GM21723 (cell line): Measurements from ENCODE around the gene RAD18.

Experiments used
- ATAC-seq: cut with Tn5 transposase; IDR thresholded peaks from one replicate; pipeline ENCODE4 v1.9.1; 2021; ENCODE audit warnings: mild to moderate bottlenecking, moderate library complexity; ENCODE audit not compliant: unreplicated experiment

RAD18 gene

DNA sequence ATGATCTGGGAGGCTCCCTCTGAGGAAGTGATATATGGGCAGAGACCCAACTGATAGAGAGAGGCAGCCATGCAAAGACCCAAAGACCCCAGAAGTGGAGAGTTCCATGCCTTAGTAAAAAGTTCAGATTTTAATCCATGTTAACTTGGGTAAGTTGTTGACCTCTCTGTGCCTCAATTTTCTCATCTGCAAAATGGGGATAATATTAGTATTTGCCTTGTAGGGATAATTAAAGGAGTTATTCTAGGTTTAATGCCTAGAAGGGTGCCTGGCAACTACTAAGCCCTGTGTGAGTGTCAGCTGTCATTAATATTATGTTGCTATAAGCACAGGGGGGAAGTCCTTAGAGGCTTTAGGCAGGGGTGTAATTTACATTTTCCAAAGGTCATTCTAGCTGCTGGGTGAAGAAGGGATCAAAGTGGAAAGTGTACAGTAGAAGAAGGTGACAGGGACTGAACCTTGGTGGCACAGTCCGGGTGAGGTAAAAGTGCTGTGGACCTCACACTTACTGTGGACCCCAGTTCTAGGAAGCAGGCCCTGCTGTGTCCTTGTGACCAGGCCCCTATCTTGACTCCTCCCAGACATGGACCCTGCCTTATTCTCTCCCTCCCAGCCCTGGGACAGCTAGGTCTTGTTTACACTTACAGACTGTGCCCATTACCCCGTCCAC, 3.0 kb upstream of the RAD18 start:
- ATAC-seq = no peak

DNA sequence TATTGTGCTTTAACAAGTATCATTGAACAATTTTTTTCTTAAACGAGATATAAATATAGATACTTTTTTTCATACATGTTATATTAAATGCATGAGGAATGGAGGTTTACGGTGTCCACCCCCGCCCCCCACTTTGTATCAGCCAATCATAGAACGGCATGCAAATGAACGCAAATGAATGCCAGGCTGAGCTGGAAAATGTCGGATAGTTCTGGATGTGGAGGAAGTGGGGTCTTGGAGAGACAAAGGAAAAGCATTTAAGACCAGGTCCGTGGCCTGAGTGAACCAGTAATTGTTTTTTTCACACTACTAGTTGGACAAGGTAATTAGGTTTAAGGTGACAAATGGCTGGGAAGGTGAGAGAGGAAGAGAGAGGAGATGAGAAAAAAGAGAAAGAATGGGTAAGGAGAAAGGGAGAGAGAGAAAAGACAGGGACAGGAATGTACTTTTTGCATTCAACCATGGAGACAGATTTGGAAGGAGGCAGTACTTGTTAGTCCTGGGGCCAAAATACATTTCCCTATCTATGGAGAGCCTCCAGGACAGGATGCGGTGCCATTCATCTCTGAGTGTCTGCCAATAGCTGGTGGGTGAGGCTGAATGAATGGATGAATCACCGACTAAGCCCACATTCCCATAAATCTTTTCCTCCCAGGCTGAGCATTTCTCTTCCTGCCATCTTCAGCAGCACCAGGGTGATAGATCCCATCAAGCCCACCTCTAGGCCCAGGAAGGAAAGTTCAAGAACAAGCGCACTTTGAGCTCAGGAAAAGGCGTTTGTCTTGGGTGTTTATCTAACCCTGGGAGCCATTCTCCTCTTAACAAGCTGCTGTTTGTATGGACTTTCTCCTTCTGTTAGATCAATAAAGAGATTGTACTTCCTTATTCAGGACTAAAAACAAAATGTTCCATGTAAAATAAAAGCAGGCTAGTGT, 1.4 kb upstream of the RAD18 start:
- no peak for ATAC-seq

DNA sequence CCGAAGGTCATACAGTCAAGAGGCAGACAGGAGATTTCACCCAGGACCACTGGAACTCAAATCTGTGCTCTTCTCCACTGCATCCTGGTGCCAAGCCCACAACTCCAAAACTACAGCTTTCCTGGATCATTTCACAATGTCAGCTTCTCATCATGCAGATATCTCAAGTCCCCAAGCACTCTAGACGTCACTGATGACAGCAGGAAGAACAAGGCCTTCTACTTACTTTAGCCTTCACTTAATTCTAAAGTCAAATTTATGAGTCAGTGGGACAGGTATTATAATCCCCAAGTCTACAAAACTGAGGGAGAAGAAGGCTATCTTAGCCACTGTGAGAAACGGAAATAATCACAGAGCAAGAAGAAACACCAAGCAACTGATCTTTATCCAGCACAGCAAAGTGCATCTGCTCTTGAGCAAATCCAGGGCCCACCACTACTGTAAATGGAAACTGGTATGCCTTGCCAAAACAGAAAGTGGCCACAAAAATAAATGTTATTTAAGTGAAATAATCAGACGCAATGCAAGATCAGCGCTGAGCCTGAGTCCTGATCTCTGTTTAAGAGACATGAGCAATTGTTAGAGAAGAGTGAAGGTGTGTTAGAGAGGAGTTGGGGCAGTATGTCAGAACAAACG, 928 bp downstream of the RAD18 start:
- no peak for ATAC-seq

DNA sequence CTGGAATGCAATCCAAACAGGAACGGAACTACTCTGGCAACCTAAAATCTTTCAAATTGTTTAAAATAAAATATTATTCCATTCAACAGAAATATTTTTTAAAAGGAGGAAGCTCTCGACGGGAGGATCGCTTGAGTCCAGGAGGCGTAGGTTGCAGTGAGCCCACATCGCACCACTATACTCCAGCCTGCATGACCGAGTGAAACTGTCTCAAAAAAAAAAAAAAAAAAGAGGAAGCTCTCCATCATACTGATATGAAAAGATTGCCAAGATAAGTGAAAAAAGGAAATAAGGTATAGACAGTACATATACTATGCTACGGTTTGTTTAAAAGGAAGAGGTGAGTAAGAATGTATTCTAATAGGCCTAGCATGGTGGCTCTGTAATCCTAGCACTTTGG, 3.6 kb downstream of the RAD18 start:
- no peak for ATAC-seq

DNA sequence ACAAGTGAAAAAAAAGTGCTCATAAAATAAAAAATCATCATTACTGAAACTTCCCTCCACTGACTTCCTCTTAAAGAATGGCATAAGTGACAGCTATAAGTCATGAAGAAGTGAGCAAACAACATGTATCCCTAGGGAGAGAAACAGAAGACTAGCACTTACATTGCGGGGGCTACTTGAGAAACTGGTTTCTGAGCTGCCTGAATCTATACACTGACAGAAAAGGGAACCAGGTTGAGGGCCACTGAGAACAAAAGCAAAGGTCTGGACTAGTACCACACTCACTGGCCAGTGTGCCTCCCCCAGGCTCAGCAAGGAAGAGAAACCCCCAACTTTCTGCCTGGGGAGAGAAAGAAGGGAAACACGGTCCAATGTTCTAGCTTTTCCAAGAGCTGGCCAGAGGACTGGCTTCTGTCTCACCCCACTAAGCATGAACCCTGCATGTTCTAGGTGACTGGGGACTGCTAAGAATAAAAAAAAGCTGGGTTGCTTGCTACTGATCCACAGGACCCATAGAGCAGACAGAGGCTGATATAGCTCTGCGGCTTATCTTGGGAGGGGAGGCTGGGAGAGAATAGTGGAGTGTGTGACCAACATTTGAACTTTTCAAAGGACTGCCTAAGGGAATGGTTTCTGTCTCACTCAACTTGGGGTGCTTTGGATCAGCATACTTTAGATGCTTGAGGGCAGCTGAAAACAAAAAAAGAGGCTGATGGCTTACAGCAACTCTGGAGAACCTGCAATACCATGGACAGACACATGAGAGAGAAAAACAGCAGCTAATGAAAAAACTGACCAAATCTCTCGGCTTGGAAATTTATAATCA, 8.1 kb downstream of the RAD18 start:
- ATAC-seq = peak; percentile 83

DNA sequence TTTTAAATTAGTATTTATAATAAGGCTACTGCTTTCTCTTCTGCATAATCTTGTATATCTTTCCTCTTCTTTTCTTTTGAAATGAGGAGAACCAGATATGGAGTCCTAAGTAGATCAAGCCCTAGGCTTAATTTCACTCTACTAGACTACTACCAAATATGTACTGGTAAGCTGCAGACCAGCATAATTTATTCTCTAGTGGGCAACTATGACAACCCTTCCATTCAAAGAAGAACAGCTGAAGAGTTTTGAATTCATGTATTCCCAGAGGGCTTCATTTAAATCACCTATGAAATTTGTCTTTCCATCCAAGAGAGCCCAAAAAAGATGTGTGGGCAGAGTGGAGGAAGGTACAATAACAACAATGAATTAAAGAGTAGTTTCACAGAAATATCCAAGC, 10.0 kb downstream of the RAD18 start:
- no peak for ATAC-seq

DNA sequence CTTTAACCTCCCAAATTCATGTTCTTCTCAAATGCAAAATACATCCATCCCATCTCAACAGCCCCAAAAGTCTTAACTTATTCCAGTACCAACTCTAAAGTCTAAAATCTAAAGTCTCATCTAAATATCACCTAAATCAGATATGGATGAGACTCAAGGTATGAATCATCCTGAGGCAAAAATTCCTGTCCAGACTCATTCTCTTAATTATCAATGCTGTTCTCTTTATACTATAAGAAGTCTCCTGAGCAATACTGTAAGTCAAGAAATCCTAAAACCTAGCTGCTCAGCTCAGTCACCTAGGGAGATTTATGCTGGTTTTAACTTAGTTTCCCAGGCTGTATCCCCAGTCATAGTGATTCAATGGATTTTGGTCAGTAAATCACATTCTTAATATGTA, 11.1 kb downstream of the RAD18 start:
- no peak for ATAC-seq

DNA sequence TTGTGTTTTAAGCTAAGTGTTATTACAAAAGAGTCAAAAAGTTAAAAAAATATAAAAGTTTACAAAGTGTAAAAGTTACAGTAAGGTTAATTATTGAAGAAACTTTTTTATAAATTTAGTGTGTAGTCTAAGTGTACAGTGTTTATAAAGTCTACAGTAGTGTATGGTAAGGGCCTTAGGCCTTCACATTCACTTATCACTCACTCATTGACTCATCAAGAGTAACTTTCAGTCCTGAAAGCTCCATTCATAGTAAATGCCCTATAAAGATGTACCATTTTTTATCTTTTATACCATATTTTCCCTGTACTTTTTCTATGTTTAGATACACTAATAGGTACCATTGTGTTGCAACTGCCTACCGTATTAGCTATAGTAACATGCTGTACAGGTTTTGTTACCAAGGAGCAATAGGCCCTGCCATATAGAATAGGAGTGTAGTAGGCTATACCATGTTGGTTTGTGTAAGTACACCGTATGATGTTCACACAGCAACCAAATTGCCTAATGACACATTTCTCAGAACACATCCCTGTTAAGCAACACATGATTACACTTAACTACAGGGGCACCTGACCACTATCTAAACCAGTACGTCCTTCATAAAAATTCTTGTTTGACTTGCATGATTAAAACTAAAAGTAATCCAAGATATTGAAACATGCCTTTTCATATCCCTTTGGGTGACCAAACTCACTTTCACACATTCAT, 17.2 kb downstream of the RAD18 start:
- ATAC-seq = no peak

DNA sequence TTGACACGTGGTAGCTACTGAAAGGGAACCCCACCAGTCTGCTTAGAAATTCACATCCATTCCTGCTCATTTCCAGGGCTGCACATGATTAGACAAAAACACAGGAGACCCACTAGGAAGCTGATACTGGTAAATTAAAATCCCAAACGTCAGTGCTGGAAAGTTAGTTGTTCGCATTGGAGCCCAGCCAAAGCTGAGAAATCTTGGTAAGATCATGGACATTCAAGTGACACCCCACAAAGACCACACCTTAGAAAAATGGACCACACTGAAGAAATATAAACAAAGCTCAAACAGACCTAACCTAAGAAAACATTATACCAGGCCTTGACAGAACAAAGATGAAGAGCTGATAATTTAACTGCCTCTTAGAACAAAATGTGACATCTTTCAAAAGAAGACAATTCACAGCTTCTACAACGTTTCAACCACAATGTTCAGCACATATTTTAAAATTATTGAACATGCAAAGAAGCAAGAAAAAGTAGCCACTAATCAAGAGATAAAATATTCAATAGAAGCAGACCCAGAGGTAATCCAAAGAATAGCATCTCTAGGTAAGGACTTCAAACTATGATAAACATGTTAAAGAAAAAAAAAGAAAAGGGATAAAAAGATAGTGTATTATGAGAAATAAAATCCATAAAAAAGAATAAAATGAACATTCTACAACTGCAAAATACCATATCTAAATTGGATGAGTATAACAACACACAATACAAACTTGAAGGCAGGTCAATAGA, 20.4 kb downstream of the RAD18 start:
- no peak for ATAC-seq

DNA sequence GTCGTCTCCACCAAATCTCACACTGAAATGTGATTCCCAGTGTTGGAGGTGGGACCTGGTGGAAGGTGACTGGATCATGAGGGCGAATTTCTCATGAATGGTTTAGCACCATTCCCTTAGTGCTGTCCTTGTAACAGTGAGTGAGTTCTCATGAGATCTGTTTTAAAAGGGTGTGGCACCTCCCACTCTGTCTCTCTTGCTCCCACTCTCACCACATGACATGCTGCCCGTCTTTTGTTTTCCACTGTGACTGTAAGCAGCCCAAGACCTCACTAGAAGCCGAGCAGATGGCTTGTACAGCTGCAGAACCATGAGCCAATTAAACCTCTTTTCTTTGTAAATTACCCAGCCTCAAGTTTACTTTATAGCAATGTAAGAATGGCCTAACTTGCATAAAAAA, 21.2 kb downstream of the RAD18 start:
- no peak for ATAC-seq

DNA sequence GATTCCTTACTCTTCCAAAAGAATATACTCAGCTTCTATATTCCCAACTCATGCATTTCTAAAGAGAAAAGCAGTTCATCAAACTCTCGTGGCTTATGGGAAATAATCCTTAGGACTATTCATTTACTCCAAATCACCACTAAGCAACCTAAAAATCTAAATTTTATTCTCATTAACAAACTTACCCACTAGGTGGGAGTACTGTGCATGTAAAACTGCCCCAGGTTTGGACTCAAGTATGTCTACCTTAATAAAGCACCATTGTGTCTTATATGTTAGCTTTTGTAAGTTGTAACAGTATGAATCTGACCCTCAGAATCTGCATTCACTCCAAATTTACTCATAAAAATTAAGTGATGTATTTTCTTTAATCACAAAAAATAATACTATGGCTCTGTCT, 25.3 kb downstream of the RAD18 start:
- ATAC-seq = peak; percentile 69

DNA sequence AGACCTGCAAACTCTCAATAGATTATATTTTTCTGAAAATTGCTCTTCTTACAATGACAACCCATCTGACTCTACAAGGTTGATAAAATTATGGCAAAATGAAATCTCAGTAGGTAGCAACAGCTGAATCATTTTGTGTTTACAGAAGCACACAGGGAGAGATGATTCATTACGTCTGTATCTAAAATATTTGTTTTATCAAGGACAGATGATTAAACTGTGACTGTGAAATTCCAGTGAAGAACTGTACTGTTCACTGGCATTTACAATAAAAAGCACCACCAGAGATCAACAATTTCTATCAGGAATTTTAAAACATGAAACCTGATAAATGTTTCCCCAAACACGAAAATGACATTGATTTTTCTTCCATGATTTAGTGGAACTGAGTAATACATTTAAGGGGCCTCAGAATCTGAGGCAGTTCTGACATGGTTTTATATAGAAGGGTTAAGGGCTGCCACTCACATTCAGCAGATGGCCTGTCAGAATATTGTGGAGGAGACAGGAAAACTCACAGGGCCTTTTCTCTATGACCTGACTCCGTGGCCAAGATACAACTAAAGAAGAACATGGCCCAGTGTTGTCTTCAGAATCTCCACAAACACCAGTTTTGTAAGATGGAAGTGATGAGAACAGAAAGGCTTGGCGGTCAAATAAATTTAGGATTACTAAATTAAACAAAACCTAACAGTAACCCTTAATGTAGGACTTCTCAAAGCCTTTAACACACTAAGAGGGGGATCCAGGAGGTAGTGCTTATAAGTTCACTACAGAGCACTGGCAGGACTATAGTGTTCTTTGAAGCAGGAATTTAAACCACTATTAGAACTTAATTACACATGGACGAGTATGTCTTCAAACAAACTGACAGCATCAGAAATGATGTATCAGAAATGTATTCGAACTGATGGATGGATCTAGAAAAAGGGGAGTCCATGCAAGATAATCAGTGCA, 25.9 kb downstream of the RAD18 start:
- ATAC-seq = no peak

DNA sequence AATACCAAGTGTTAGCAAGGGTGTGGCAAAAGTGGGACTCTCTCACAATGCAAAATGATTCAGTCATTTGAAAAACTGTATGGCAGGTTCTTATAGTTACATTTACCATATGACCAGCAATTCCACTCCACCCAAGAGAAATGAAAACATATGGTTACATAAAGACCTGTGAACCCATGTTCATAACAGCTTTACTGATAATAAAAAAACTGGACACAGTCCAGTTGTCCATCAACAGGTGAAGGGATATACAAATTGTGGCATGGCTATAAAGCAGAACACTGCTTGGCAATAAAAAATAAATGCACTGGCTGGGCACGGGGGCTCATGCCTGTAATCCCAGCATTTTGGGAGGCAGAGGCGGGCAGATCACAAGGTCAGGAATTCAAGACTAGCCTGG, 30.8 kb downstream of the RAD18 start:
- no peak for ATAC-seq

DNA sequence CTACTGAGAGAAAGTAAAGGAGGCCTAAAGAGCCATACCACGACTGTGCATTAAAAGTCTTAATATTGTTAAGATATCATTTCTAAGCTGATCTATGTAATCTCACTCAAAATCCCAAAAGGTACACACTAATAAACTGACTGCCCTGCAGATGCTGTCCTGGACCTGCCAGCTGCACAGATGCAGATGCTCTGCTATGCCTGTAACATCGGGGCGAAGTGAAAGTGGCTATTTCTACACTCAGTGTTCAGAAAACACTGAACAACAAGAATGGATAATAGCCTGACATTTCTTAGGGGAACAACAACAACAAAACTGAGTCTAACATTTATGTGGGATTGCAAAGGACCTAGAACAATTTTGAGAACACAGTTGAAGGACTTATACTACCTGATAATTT, 31.9 kb downstream of the RAD18 start:
- no peak for ATAC-seq

DNA sequence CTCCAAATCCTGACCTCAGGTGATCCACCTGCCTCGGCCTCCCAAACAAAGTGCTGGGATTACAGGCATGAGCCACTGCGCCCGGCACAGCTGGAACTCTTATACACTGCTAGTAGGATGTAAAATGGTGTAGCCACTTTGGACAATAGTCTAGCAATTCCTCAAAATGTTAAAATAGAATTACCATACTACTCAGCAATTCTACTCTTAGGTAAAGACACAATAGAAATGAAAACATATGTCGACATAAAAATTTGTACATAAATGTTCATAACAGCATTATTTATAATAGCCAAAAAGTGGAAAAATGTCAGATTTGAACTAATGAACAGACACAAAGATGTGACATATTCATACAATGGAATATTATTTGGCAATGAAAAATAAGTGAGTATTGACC, 33.4 kb downstream of the RAD18 start:
- ATAC-seq = no peak

DNA sequence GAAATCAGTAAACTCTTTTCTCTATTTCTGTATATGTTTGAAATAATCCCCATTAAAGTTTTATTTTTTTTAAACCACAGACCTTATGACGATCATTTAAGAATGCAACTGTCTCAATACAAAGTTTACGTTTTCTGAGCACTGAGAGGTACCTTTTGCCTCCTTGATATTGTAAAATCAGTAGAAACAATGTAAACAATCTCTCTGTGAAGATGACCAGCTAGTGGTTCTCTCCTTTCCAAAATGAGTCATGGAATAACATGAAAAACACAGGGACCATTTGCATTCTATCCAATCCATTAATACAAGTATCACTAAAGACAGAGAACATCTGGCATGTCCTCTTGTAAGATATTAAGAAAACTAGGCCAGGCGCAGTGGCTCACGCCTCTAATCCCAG, 48.8 kb downstream of the RAD18 start:
- no peak for ATAC-seq

DNA sequence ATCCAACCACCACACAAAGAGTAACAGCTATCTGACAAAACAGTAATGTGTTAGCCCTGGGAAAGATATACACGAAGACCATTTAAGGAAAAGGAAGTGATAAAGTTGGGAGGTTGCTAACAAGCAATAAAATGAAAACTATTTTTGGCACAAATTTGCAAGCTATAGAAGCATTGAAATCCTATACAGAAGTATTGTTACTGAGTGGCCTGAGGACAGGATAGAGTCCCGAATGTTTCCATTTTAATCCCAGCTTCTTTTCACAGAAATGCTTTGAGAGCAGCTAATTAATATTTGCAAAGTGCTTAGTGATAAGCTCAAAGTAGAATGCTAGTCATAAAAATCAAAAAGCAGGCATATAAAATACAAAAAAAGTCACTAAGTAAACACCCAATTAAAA, 51.5 kb downstream of the RAD18 start:
- no peak for ATAC-seq

DNA sequence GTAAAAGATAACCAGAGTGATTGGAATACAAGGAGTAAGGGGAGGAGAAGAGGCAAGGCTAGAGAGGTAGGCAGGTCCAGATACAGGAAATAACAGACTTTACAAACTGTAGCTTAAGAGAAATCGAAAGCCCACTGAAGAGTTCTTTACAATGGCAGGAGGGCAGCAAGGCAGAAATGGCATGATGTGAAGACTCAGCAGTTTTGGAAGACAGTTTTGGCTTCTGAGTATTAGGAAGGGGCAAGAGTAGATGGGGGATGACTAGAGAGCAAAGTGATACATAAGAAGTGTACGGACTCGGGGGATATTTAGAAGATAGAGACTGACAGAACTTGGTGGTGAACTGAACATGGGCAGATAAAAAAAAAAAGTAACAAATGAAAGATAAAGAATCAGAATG, 54.1 kb downstream of the RAD18 start:
- ATAC-seq = no peak

DNA sequence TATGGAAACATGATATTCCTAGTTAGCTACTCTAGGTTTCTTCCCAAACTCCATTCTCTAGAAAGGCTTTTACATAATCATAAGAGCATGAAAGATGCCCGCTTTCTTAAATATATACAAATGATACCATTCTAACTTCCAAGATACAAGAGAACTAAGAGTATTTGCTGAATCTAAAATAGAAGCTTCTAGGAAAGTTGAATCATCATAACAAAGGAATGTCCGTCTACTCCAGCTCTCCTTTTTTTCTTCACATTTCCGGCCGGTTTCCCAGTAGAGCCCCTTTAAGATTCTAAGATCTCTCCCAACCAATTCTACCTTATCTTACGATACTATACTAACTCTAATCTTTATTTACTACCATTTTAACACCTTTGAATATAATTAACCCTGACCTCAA, 60.1 kb downstream of the RAD18 start:
- no peak for ATAC-seq
